Measurements from ENCODE around the gene MPHOSPH6.
"Not testable (repeated sequence)": the region's sequence is repeated elsewhere in the genome, so short reads cannot be mapped to it uniquely, and the experiment has no call there.

The MPHOSPH6 gene

GRCh38 chr16:82149536-82149935, 20.5 kb downstream of the MPHOSPH6 start:
- H3K4me1 ChIP-seq (ENCODE audit: control insufficient read depth in 2 of 2, insufficient read depth in 2 of 2, low read length in 2 of 2), result peaks cover 0 to 10% of the 10 kb centered on the region in 2 donors
- H3K36me3 ChIP-seq (ENCODE audit: control insufficient read depth in 2 of 2, insufficient read depth in 2 of 2, low read length in 2 of 2), result peaks cover 19 to 24% of the 10 kb centered on the region in 2 donors
- no peaks in the 10 kb centered on the region for H3K9me3 ChIP-seq (ENCODE audit: control insufficient read depth in 2 of 2, low read length in 2 of 2)
- no peak overlapping the region for H3K27ac ChIP-seq (ENCODE audit: low read depth in 2 of 2, low read length in 2 of 2)
- no peak overlapping the region for H3K4me3 ChIP-seq (ENCODE audit: low read length in 2 of 2)
- H3K27me3 ChIP-seq (ENCODE audit: control insufficient read depth in 2 of 2, insufficient read depth in 2 of 2, low read length in 2 of 2), result no peaks in the 10 kb centered on the region
- H3K9ac ChIP-seq (ENCODE audit: low read depth in 1 of 2, low read length in 2 of 2), result no peak overlapping the region

- no peak overlapping the region for H3K27ac ChIP-seq (ENCODE audit: low read depth in 2 of 2, low read length in 2 of 2)
- peaks cover 0 to 3% of the 10 kb centered on the region in 2 donors for H3K4me1 ChIP-seq (ENCODE audit: control insufficient read depth in 2 of 2, insufficient read depth in 2 of 2, low read length in 2 of 2)
- no peak overlapping the region for H3K9ac ChIP-seq (ENCODE audit: low read depth in 1 of 2, low read length in 2 of 2)
- H3K36me3 ChIP-seq (ENCODE audit: control insufficient read depth in 2 of 2, insufficient read depth in 2 of 2, low read length in 2 of 2), result peaks cover 19 to 24% of the 10 kb centered on the region in 2 donors
- no peak overlapping the region for H3K4me3 ChIP-seq (ENCODE audit: low read length in 2 of 2)
- H3K9me3 ChIP-seq (ENCODE audit: control insufficient read depth in 2 of 2, low read length in 2 of 2), result no peaks in the 10 kb centered on the region
- H3K27me3 ChIP-seq (ENCODE audit: control insufficient read depth in 2 of 2, insufficient read depth in 2 of 2, low read length in 2 of 2), result no peaks in the 10 kb centered on the region
Measured at GRCh38 chr16:82147546-82147945, 22.5 kb downstream of the MPHOSPH6 start.

DNA sequence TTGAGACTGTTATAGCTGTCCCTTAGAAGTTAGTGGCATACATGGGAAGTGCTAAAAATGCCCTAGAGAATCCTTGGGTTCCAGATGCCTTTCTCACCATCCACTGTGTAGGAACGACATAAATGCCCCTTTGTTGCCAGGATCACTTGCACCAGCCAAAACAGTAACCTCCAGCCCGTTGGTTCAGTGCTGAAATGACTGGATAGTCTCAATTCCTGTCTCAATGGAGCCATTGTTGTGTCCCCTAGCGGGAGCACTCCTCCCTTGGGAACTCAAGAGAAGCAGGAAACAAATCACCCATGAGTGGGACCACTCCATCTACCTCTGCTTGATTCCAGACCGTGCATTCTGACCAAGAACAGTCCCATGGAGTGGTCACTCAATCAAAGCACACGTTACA, 23.1 kb downstream of the MPHOSPH6 start:
- no peaks in the 10 kb centered on the region for H3K27me3 ChIP-seq (ENCODE audit: control insufficient read depth in 2 of 2, insufficient read depth in 2 of 2, low read length in 2 of 2)
- no peaks in the 10 kb centered on the region for H3K4me1 ChIP-seq (ENCODE audit: control insufficient read depth in 2 of 2, insufficient read depth in 2 of 2, low read length in 2 of 2)
- no peak overlapping the region for H3K4me3 ChIP-seq (ENCODE audit: low read length in 2 of 2)
- H3K9ac ChIP-seq (ENCODE audit: low read depth in 1 of 2, low read length in 2 of 2), result no peak overlapping the region
- no peak overlapping the region for H3K27ac ChIP-seq (ENCODE audit: low read depth in 2 of 2, low read length in 2 of 2)
- H3K9me3 ChIP-seq (ENCODE audit: control insufficient read depth in 2 of 2, low read length in 2 of 2), result no peaks in the 10 kb centered on the region
- peaks cover 19 to 24% of the 10 kb centered on the region in 2 donors for H3K36me3 ChIP-seq (ENCODE audit: control insufficient read depth in 2 of 2, insufficient read depth in 2 of 2, low read length in 2 of 2)

DNA sequence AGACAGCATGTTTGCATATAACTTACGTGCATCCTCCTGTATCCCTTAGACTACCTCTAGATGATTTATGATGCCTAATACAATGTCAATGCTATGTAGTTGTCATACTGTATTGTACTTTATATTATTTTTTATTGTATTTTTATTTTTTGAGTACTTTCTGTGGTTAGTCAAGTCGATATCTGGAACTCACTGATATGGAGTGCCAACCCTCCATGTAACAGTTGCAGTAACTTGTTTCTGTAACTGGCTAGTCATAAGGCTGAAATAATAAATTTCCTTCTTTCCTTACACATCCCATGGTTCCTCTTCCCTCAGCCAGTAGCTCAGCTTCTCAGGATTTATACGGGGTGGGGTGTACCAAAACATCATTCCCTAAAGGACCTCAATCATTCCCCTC, 23.5 kb downstream of the MPHOSPH6 start:
- Histone ChIP-seq H3K9ac (ENCODE audit: low read depth in 1 of 2, low read length in 2 of 2) (no peak overlapping the region), H3K9me3 (ENCODE audit: control insufficient read depth in 2 of 2, low read length in 2 of 2) (no peaks in the 10 kb centered on the region), H3K27ac (ENCODE audit: low read depth in 2 of 2, low read length in 2 of 2) (no peak overlapping the region), H3K4me1 (ENCODE audit: control insufficient read depth in 2 of 2, insufficient read depth in 2 of 2, low read length in 2 of 2) (no peaks in the 10 kb centered on the region), H3K4me3 (ENCODE audit: low read length in 2 of 2) (no peak overlapping the region), H3K27me3 (ENCODE audit: control insufficient read depth in 2 of 2, insufficient read depth in 2 of 2, low read length in 2 of 2) (no peaks in the 10 kb centered on the region), H3K36me3 (ENCODE audit: control insufficient read depth in 2 of 2, insufficient read depth in 2 of 2, low read length in 2 of 2) (peaks cover 19 to 24% of the 10 kb centered on the region in 2 donors)

DNA sequence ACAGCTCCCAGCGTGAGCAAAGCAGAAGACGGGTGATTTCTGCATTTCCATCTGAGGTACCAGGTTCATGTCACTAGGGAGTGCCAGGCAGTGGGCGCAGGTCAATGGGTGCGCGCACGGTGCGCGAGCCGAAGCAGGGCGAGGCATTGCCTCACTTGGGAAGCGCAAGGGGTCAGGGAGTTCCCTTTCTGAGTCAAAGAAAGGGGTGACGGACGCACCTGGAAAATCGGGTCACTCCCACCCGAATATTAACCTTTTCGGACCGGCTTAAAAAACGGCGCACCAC, 30.8 kb downstream of the MPHOSPH6 start:
- H3K27ac ChIP-seq (ENCODE audit: low read depth in 2 of 2, low read length in 2 of 2); H3K9me3 ChIP-seq (ENCODE audit: control insufficient read depth in 2 of 2, low read length in 2 of 2); H3K9ac ChIP-seq (ENCODE audit: low read depth in 1 of 2, low read length in 2 of 2); H3K4me1 ChIP-seq (ENCODE audit: control insufficient read depth in 2 of 2, insufficient read depth in 2 of 2, low read length in 2 of 2); H3K27me3 ChIP-seq (ENCODE audit: control insufficient read depth in 2 of 2, insufficient read depth in 2 of 2, low read length in 2 of 2); H3K36me3 ChIP-seq (ENCODE audit: control insufficient read depth in 2 of 2, insufficient read depth in 2 of 2, low read length in 2 of 2): not testable (repeated sequence)
- peak overlapping the region; percentile 22 to 49 for H3K4me3 ChIP-seq (ENCODE audit: low read length in 2 of 2)

DNA sequence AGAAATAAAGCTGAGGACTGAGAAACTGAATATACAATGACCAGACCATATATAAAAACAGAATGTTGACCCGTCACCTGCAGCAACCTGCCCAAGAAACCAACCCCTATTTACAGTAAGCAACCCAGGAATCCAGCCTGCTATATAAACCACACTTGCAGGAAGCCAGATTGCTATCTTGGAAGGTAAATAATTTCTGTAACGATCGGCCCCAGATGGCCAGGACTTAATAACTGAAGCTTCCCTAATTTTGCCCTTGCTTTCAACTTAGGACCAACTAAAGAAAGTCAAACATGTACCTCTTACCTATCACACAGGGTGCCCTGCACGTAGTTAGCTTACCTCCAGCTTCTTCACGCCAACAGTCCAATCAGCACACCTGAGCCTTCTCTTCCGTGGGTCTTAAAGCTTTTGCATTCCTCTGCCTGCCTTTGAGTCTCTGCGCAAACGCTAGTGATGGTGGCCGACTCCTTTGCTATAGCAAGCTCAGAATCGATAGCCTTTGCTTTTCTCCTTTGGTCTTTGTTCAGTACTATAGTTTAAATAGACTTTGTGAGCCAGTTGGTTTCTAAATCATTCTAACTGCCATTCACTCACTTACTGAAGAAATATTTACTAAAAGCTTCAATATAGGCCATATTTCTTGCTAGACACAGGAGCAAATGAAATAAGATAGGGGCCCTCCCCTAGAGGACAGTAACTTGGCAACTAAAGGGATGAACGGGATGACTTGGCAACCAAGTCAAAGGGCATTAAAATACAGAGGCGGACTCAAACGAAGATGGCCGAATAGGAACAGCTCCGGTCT, 31.3 kb downstream of the MPHOSPH6 start:
- Histone ChIP-seq H3K9me3 (ENCODE audit: control insufficient read depth in 2 of 2, low read length in 2 of 2) (no peaks in the 10 kb centered on the region), H3K27ac (ENCODE audit: low read depth in 2 of 2, low read length in 2 of 2) (no peak overlapping the region), H3K4me3 (ENCODE audit: low read length in 2 of 2) (peak overlapping the region; percentile 22 to 49), H3K4me1 (ENCODE audit: control insufficient read depth in 2 of 2, insufficient read depth in 2 of 2, low read length in 2 of 2) (no peaks in the 10 kb centered on the region), H3K9ac (ENCODE audit: low read depth in 1 of 2, low read length in 2 of 2) (no peak overlapping the region), H3K27me3 (ENCODE audit: control insufficient read depth in 2 of 2, insufficient read depth in 2 of 2, low read length in 2 of 2) (no peaks in the 10 kb centered on the region), H3K36me3 (ENCODE audit: control insufficient read depth in 2 of 2, insufficient read depth in 2 of 2, low read length in 2 of 2) (no peaks in the 10 kb centered on the region)

GRCh38 chr16:82137822-82138167, 32.2 kb downstream of the MPHOSPH6 start:
- H3K27me3 ChIP-seq (ENCODE audit: control insufficient read depth in 2 of 2, insufficient read depth in 2 of 2, low read length in 2 of 2), result no peaks in the 10 kb centered on the region
- H3K4me3 ChIP-seq (ENCODE audit: low read length in 2 of 2), result no peak overlapping the region
- H3K27ac ChIP-seq (ENCODE audit: low read depth in 2 of 2, low read length in 2 of 2), result no peak overlapping the region
- no peaks in the 10 kb centered on the region for H3K36me3 ChIP-seq (ENCODE audit: control insufficient read depth in 2 of 2, insufficient read depth in 2 of 2, low read length in 2 of 2)
- no peak overlapping the region for H3K9ac ChIP-seq (ENCODE audit: low read depth in 1 of 2, low read length in 2 of 2)
- H3K9me3 ChIP-seq (ENCODE audit: control insufficient read depth in 2 of 2, low read length in 2 of 2), result no peaks in the 10 kb centered on the region
- H3K4me1 ChIP-seq (ENCODE audit: control insufficient read depth in 2 of 2, insufficient read depth in 2 of 2, low read length in 2 of 2), result no peaks in the 10 kb centered on the region

GRCh38 chr16:82136956-82137821, 32.8 kb downstream of the MPHOSPH6 start:
- Histone ChIP-seq H3K27ac (ENCODE audit: low read depth in 2 of 2, low read length in 2 of 2) (no peak overlapping the region), H3K4me3 (ENCODE audit: low read length in 2 of 2) (no peak overlapping the region), H3K9me3 (ENCODE audit: control insufficient read depth in 2 of 2, low read length in 2 of 2) (no peaks in the 10 kb centered on the region), H3K4me1 (ENCODE audit: control insufficient read depth in 2 of 2, insufficient read depth in 2 of 2, low read length in 2 of 2) (no peaks in the 10 kb centered on the region), H3K36me3 (ENCODE audit: control insufficient read depth in 2 of 2, insufficient read depth in 2 of 2, low read length in 2 of 2) (no peaks in the 10 kb centered on the region), H3K9ac (ENCODE audit: low read depth in 1 of 2, low read length in 2 of 2) (no peak overlapping the region), H3K27me3 (ENCODE audit: control insufficient read depth in 2 of 2, insufficient read depth in 2 of 2, low read length in 2 of 2) (no peaks in the 10 kb centered on the region)

DNA sequence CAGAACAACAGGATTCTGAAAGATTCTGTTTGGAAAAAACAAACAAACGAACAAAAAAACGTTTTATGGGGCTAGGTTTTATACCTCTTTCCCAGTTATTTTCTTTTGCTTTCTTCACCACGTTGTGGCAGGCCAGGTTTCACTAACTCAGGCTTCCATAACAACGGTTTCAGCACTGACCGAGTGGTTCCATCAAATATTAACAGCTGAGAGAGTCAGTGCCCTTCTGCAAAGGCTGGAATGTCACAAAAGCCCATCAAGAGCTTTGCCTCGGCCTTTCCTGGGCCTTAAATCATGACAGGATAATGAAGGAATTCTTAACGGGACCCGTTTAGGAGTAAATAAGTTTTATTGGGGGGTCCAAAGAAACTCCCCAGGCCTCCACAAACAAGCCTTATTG, 34.2 kb downstream of the MPHOSPH6 start:
- Histone ChIP-seq H3K4me1 (ENCODE audit: control insufficient read depth in 2 of 2, insufficient read depth in 2 of 2, low read length in 2 of 2) (no peaks in the 10 kb centered on the region), H3K4me3 (ENCODE audit: low read length in 2 of 2) (no peak overlapping the region), H3K9ac (ENCODE audit: low read depth in 1 of 2, low read length in 2 of 2) (no peak overlapping the region), H3K27ac (ENCODE audit: low read depth in 2 of 2, low read length in 2 of 2) (no peak overlapping the region), H3K27me3 (ENCODE audit: control insufficient read depth in 2 of 2, insufficient read depth in 2 of 2, low read length in 2 of 2) (no peaks in the 10 kb centered on the region), H3K36me3 (ENCODE audit: control insufficient read depth in 2 of 2, insufficient read depth in 2 of 2, low read length in 2 of 2) (no peaks in the 10 kb centered on the region), H3K9me3 (ENCODE audit: control insufficient read depth in 2 of 2, low read length in 2 of 2) (no peaks in the 10 kb centered on the region)

- H3K9me3 ChIP-seq (ENCODE audit: control insufficient read depth in 2 of 2, low read length in 2 of 2), result no peaks in the 10 kb centered on the region
- H3K9ac ChIP-seq (ENCODE audit: low read depth in 1 of 2, low read length in 2 of 2), result no peak overlapping the region
- no peak overlapping the region for H3K27ac ChIP-seq (ENCODE audit: low read depth in 2 of 2, low read length in 2 of 2)
- H3K4me1 ChIP-seq (ENCODE audit: control insufficient read depth in 2 of 2, insufficient read depth in 2 of 2, low read length in 2 of 2), result no peaks in the 10 kb centered on the region
- H3K4me3 ChIP-seq (ENCODE audit: low read length in 2 of 2), result no peak overlapping the region
- no peaks in the 10 kb centered on the region for H3K27me3 ChIP-seq (ENCODE audit: control insufficient read depth in 2 of 2, insufficient read depth in 2 of 2, low read length in 2 of 2)
- H3K36me3 ChIP-seq (ENCODE audit: control insufficient read depth in 2 of 2, insufficient read depth in 2 of 2, low read length in 2 of 2), result no peaks in the 10 kb centered on the region
Measured at GRCh38 chr16:82134846-82135245, 35.2 kb downstream of the MPHOSPH6 start.
